H1 (cell line): Measurements from ENCODE around the gene CACNB2. TPM values are rescaled to one million over a fixed set of nuclear protein-coding genes. Genes with fewer than 3 reads are reported as not detected.

ENCODE experiments used
- CTCF ChIA-PET: fragments of 300-600 bp; sonication (Branson Sonifier 250); formaldehyde crosslinking; loops from one replicate; lab custom pipeline; 2021; ENCODE audit not compliant: partially characterized antibody; lab: Charles Lee
- POLR2A ChIA-PET: fragments of 300-600 bp; sonication (Branson Sonifier 250); formaldehyde crosslinking; loops from one replicate; lab custom pipeline; 2021; ENCODE audit warnings: inconsistent platforms; ENCODE audit not compliant: partially characterized antibody; lab: Charles Lee
- DNase-seq, 2 experiments: peaks; one replicate each; pipeline versions ENCODE4 v3.0.0 to v3.0.0-alpha.2; 2010 to 2022; ENCODE audit warnings: low spot score in 2 of 2, low read depth in 1 of 2, mixed read lengths in 1 of 2
- FAIRE-seq: peaks from 2 replicates; lab custom pipeline; 2011; peaks lifted over from hg19 to GRCh38; lab: Jason Lieb, UNC
- H2AFZ ChIP-seq: 2 replicates; pipeline ENCODE4 v1.8.1; 2012; ENCODE audit warnings: low read length, inconsistent platforms
- H2AK5ac ChIP-seq: 2 replicates; pipeline ENCODE4 v1.6.1; 2013; ENCODE audit warnings: low read depth, low read length
- H2BK120ac ChIP-seq: replicated peaks from 2 replicates; pipeline ENCODE3; 2013; ENCODE audit warnings: low read depth, low read length, inconsistent platforms
- H2BK12ac ChIP-seq: 2 replicates; pipeline ENCODE4 v1.6.1; 2013; ENCODE audit warnings: low read depth, low read length
- H2BK15ac ChIP-seq: 2 replicates; pipeline ENCODE4 v1.6.1; 2013; ENCODE audit warnings: low read length
- H2BK20ac ChIP-seq: 2 replicates; pipeline ENCODE4 v1.6.1; 2013; ENCODE audit warnings: low read length
- H2BK5ac ChIP-seq: 2 replicates; pipeline ENCODE4 v1.6.1; 2013; ENCODE audit warnings: low read depth, low read length
- H3K14ac ChIP-seq: 2 replicates; pipeline ENCODE4 v1.6.1; 2013; ENCODE audit warnings: inconsistent platforms; ENCODE audit not compliant: insufficient read length
- H3K18ac ChIP-seq: 2 replicates; pipeline ENCODE4 v1.6.1; 2013; ENCODE audit warnings: low read length; ENCODE audit errors: extremely low read depth
- H3K23ac ChIP-seq: 2 replicates; pipeline ENCODE4 v1.6.1; 2013; ENCODE audit warnings: inconsistent platforms; ENCODE audit not compliant: insufficient read length
- H3K23me2 ChIP-seq: 2 replicates; pipeline ENCODE4 v1.6.1; 2013; ENCODE audit warnings: low read depth, low read length
- H3K27ac ChIP-seq: 2 replicates; pipeline ENCODE4 v1.6.1; 2011; ENCODE audit warnings: low read depth, low read length, inconsistent platforms
- H3K27me3 ChIP-seq, 4 experiments: replicated peaks in 1 of 4; 1 replicate in 1 of 4; 2 replicates in 3 of 4; pipeline versions ENCODE4 v1.6.1 to v1.8.1; 2011 to 2013; ENCODE audit warnings: low read length in 3 of 4, mild to moderate bottlenecking in 3 of 4, inconsistent platforms in 2 of 4, mixed read lengths in 2 of 4, moderate library complexity in 1 of 4; ENCODE audit not compliant: control insufficient read depth in 3 of 4, insufficient read depth in 3 of 4; ENCODE audit errors: extremely low read depth in 1 of 4
- H3K36me3 ChIP-seq, 4 experiments: 2 replicates each; pipeline versions ENCODE4 v1.6.1 to v1.8.1; 2011 to 2013; ENCODE audit warnings: mild to moderate bottlenecking in 4 of 4, low read length in 3 of 4, moderate library complexity in 2 of 4, control low read depth in 1 of 4, inconsistent platforms in 1 of 4; ENCODE audit not compliant: insufficient read depth in 4 of 4, control insufficient read depth in 2 of 4
- H3K4ac ChIP-seq: replicated peaks from 2 replicates; pipeline ENCODE3; 2013; ENCODE audit warnings: low read length, low read depth, mixed read lengths, inconsistent platforms; ENCODE audit not compliant: insufficient read length
- H3K4me1 ChIP-seq, 4 experiments: replicated peaks in 1 of 4; 1 replicate in 1 of 4; 2 replicates in 3 of 4; pipeline versions ENCODE4 v1.6.1 to v1.8.1; 2011 to 2013; ENCODE audit warnings: low read length in 3 of 4, inconsistent platforms in 2 of 4, mixed read lengths in 1 of 4; ENCODE audit not compliant: insufficient read depth in 4 of 4, control insufficient read depth in 3 of 4
- H3K4me2 ChIP-seq, 2 experiments: 2 replicates each; pipeline versions ENCODE4 v1.6.1 to v1.8.1; 2011 to 2013; ENCODE audit warnings: low read depth in 2 of 2, low read length in 2 of 2, control low read depth in 1 of 2, inconsistent platforms in 1 of 2, mild to moderate bottlenecking in 1 of 2; ENCODE audit not compliant: insufficient read depth in 1 of 2
- H3K4me3 ChIP-seq, 4 experiments: fragments of 200-600, 300-600 bp in 1 of 4; sonication (generic), shearing (Covaris generic), sonication (Bioruptor Twin) in 1 of 4; 2 replicates each; pipeline versions ENCODE4 v1.5.1 to v1.8.1; 2011 to 2016; ENCODE audit warnings: low read length in 4 of 4, low read depth in 3 of 4, control low read depth in 2 of 4, inconsistent platforms in 2 of 4, mild to moderate bottlenecking in 2 of 4, mixed read lengths in 1 of 4, moderate library complexity in 1 of 4; ENCODE audit not compliant: insufficient read depth in 2 of 4; ENCODE audit errors: extremely low read depth in 1 of 4
- H3K56ac ChIP-seq: replicated peaks from 2 replicates; pipeline ENCODE3; 2013; ENCODE audit warnings: low read depth, mild to moderate bottlenecking, mixed read lengths, low read length, inconsistent platforms; ENCODE audit not compliant: insufficient read length
- H3K79me1 ChIP-seq: 2 replicates; pipeline ENCODE4 v1.6.1; 2013; ENCODE audit warnings: low read depth, low read length, control low read depth
- H3K79me2 ChIP-seq, 2 experiments: 2 replicates each; pipeline versions ENCODE4 v1.6.1 to v1.8.1; 2012 to 2013; ENCODE audit warnings: low read length in 2 of 2, mild to moderate bottlenecking in 2 of 2, inconsistent platforms in 1 of 2; ENCODE audit not compliant: insufficient read depth in 2 of 2, control insufficient read depth in 1 of 2
- H3K9ac ChIP-seq, 4 experiments: replicated peaks in 1 of 4; 1 replicate in 1 of 4; 2 replicates in 3 of 4; pipeline versions ENCODE4 v1.6.1 to v1.8.1; 2011 to 2013; ENCODE audit warnings: low read depth in 3 of 4, low read length in 3 of 4, control low read depth in 2 of 4, mild to moderate bottlenecking in 2 of 4, moderate library complexity in 2 of 4, inconsistent platforms in 1 of 4; ENCODE audit errors: extremely low read depth in 1 of 4
- H3K9me3 ChIP-seq, 2 experiments: 2 replicates each; pipeline versions ENCODE4 v1.6.1 to v1.8.1; 2012 to 2013; ENCODE audit warnings: mild to moderate bottlenecking in 2 of 2, moderate library complexity in 2 of 2, control low read depth in 1 of 2, inconsistent platforms in 1 of 2, low read depth in 1 of 2, low read length in 1 of 2, mixed read lengths in 1 of 2; ENCODE audit not compliant: insufficient read depth in 2 of 2
- H4K20me1 ChIP-seq, 2 experiments: replicated peaks in 1 of 2; 2 replicates each; pipeline versions ENCODE3 to v1.8.1; 2011 to 2013; ENCODE audit warnings: inconsistent platforms in 2 of 2, low read length in 2 of 2, mild to moderate bottlenecking in 1 of 2; ENCODE audit not compliant: insufficient read depth in 2 of 2, control insufficient read depth in 1 of 2
- H4K5ac ChIP-seq: 2 replicates; pipeline ENCODE4 v1.6.1; 2013; ENCODE audit warnings: low read length, low read depth, mixed read lengths, inconsistent platforms; ENCODE audit not compliant: insufficient read length
- H4K8ac ChIP-seq: 2 replicates; pipeline ENCODE4 v1.8.0; 2013; ENCODE audit warnings: mild to moderate bottlenecking, moderate library complexity, low read length, inconsistent platforms; ENCODE audit not compliant: insufficient read depth; ENCODE audit errors: extremely low read depth
- H4K91ac ChIP-seq: replicated peaks from 2 replicates; pipeline ENCODE3; 2013; ENCODE audit warnings: low read length, mixed read lengths, inconsistent platforms; ENCODE audit not compliant: insufficient read length
- BACH1 ChIP-seq: IDR thresholded peaks from 2 replicates; pipeline ENCODE4 v1.6.1; 2012; ENCODE audit warnings: low read length, improper control_type of control experiment
- CEBPB ChIP-seq: IDR thresholded peaks from 2 replicates; pipeline ENCODE4 v1.6.1; 2012; ENCODE audit warnings: low read depth, low read length
- HDAC6 ChIP-seq: IDR thresholded peaks from one replicate; pipeline ENCODE4 v1.7.1; 2012; ENCODE audit warnings: low read depth, mild to moderate bottlenecking, inconsistent platforms, low read length, moderate library complexity
- JUND ChIP-seq: IDR thresholded peaks from 2 replicates; pipeline ENCODE4 v1.6.1; 2011; ENCODE audit warnings: mild to moderate bottlenecking, improper control_type of control experiment, low read length
- NRF1 ChIP-seq: IDR thresholded peaks from 2 replicates; pipeline ENCODE4 v1.6.1; 2011; ENCODE audit warnings: mild to moderate bottlenecking, low read depth, low read length, improper control_type of control experiment
- POLR2AphosphoS5 ChIP-seq: IDR thresholded peaks from 2 replicates; pipeline ENCODE4 v1.6.1; 2011; ENCODE audit warnings: low read depth, low read length
- RBBP5 ChIP-seq: IDR thresholded peaks from 2 replicates; pipeline ENCODE4 v1.7.1; 2012; ENCODE audit warnings: low read depth, mild to moderate bottlenecking, inconsistent platforms, low read length, moderate library complexity, borderline replicate concordance
- RXRA ChIP-seq: IDR thresholded peaks from 2 replicates; pipeline ENCODE4 v1.6.1; 2011; ENCODE audit warnings: low read depth, mild to moderate bottlenecking, low read length, moderate library complexity; ENCODE audit not compliant: insufficient read depth
- SAP30 ChIP-seq: fragments of 300-600 bp; sonication (generic); IDR thresholded peaks from 2 replicates; pipeline ENCODE4 v1.7.1; 2012; ENCODE audit warnings: low read length, moderate library complexity, mild to moderate bottlenecking, inconsistent platforms; ENCODE audit not compliant: insufficient read depth, insufficient replicate concordance
- TAF1 ChIP-seq: IDR thresholded peaks from 2 replicates; pipeline ENCODE4 v1.6.1; 2011; ENCODE audit warnings: mild to moderate bottlenecking, low read depth, low read length
- TBP ChIP-seq: IDR thresholded peaks from 2 replicates; pipeline ENCODE4 v1.6.1; 2011; ENCODE audit warnings: low read depth, low read length, improper control_type of control experiment
- YY1 ChIP-seq: IDR thresholded peaks from 2 replicates; pipeline ENCODE4 v1.6.1; 2011; ENCODE audit warnings: low read depth, mild to moderate bottlenecking, low read length
- WGBS, 2 experiments: shearing (Covaris generic) in 1 of 2; methylation state at CpG; one replicate each; pipeline versions ENCODE4 v1.1.6 to v1.1.7; 2013 to 2015; ENCODE audit warnings: low lambda C conversion rate in 2 of 2, mixed read lengths in 2 of 2, inconsistent platforms in 1 of 2, low coverage in 1 of 2, missing lambda C conversion rate in 1 of 2; ENCODE audit not compliant: insufficient replicate concordance in 2 of 2, insufficient coverage in 1 of 2, insufficient read length in 1 of 2; ENCODE audit errors: extremely low coverage in 1 of 2, missing lambda C conversion rate in 1 of 2; 5-methylcytosine and 5-hydroxymethylcytosine counted together
- polyA plus RNA-seq, 7 experiments: library from polyadenylated mRNA; depleted of rRNA in 3 of 7; stranded (reverse) in 5 of 7; unstranded in 2 of 7; fragments of >200 nt in 5 of 7; fragments of 200-250 nt in 2 of 7; gene quantifications; 1 replicate in 5 of 7; 2 replicates in 1 of 7; 4 replicates in 1 of 7; pipeline versions ENCODE4 v1.2.1 to v1.2.3, GENCODE V29; 2011 to 2013; ENCODE audit warnings: missing spikeins in 2 of 7, mixed read lengths in 2 of 7
- total RNA-seq: library from RNA; stranded (reverse); fragmentation: NEBNext Ultra II Directional; extraction: Animal tissue kit (Norgen Biotek cat#: 25700); gene quantifications from 2 replicates; pipeline ENCODE4 v1.2.1, GENCODE V29; 2021
- TF ChIP-seq, protein P1 (sequence below), 3 experiments: IDR thresholded peaks; 1 replicate in 2 of 3; 2 replicates in 1 of 3; pipeline versions ENCODE4 v1.5.1 to v1.6.1; 2011; ENCODE audit warnings: low read length in 3 of 3, mild to moderate bottlenecking in 3 of 3, inconsistent platforms in 2 of 3, low read depth in 1 of 3, moderate library complexity in 1 of 3; ENCODE audit not compliant: insufficient read depth in 1 of 3; ENCODE audit errors: control extremely low read depth in 1 of 3

Gene CACNB2
- total and polyA plus RNA-seq, 2 of the 8 experiments (the other 6 are each of a cell fraction or from before 2014, with no cell fraction given), result 2.4 to 3.2 TPM

DNA sequence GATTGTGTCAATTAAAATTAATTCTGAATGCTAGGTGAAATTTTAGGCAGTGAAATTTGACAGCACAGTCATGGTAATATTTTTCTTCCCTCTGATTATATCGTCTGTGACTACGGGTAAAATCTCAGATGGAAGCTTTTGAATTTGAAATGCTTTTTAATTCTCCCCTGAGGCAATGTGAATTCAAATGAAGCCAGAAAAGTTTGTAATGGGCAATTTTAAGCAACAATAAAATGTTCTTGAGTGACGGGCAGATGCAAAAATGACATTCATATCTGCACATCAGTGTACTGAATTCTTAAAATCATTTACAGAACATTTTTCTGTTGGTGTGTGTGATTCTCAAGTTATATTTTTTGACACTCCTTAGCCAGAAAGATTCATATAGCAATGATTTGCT lies 376.6 kb downstream of the CACNB2 start:
- no peak overlapping the region for H3K27ac ChIP-seq
- no peak overlapping the region for H3K4me2 ChIP-seq
- no peak overlapping the region for H2AFZ ChIP-seq
- no peak overlapping the region for H4K91ac ChIP-seq
- H2BK120ac ChIP-seq, result no peak overlapping the region
- H3K4me1 ChIP-seq, result no peaks in the 10 kb centered on the region
- no peaks in the 10 kb centered on the region for H3K79me2 ChIP-seq
- H2BK20ac ChIP-seq, result no peak overlapping the region
- no peaks in the 10 kb centered on the region for H3K79me1 ChIP-seq
- ChIA-PET POLR2A (interaction anchor here (1.3 kb wide), 1 partner anchor 12 kb away, joined by 3 read pairs; no protein-coding TSS in a partner anchor), CTCF (no interaction called here)
- H3K4me3 ChIP-seq, result no peak overlapping the region
- no peak overlapping the region for H3K18ac ChIP-seq
- H4K8ac ChIP-seq, result no peak overlapping the region
- no peaks in the 10 kb centered on the region for H4K20me1 ChIP-seq
- H3K36me3 ChIP-seq, result no peaks in the 10 kb centered on the region
- no peak overlapping the region for H3K9ac ChIP-seq
- WGBS, 2 experiments, result 83% methylated on average over 3 of the region's 3 CpGs; no CpG with 5 or more reads in 1 of the 2 experiments
- H3K9me3 ChIP-seq, result no peaks in the 10 kb centered on the region
- no peak for FAIRE-seq
- TF ChIP-seq JUND (no peak), RBBP5 (no peak), YY1 (no peak), POLR2AphosphoS5 (no peak), CEBPB (no peak), NRF1 (no peak), TAF1 (no peak), HDAC6 (no peak), TBP (no peak), SAP30 (no peak), BACH1 (no peak), RXRA (no peak)
- TF ChIP-seq, protein P1, sequence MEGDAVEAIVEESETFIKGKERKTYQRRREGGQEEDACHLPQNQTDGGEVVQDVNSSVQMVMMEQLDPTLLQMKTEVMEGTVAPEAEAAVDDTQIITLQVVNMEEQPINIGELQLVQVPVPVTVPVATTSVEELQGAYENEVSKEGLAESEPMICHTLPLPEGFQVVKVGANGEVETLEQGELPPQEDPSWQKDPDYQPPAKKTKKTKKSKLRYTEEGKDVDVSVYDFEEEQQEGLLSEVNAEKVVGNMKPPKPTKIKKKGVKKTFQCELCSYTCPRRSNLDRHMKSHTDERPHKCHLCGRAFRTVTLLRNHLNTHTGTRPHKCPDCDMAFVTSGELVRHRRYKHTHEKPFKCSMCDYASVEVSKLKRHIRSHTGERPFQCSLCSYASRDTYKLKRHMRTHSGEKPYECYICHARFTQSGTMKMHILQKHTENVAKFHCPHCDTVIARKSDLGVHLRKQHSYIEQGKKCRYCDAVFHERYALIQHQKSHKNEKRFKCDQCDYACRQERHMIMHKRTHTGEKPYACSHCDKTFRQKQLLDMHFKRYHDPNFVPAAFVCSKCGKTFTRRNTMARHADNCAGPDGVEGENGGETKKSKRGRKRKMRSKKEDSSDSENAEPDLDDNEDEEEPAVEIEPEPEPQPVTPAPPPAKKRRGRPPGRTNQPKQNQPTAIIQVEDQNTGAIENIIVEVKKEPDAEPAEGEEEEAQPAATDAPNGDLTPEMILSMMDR (IDR thresholded peaks at IDR 0.05; ENCODE audit: control extremely low read depth in 1 of 3, insufficient read depth in 1 of 3, low read depth in 1 of 3, low read length in 3 of 3), result no peak
- H3K14ac ChIP-seq, result no peak overlapping the region
- no peaks in the 10 kb centered on the region for H3K27me3 ChIP-seq
- no peaks in the 10 kb centered on the region for H3K23me2 ChIP-seq
- no peak overlapping the region for H2AK5ac ChIP-seq
- no peak overlapping the region for H3K4ac ChIP-seq
- no peak overlapping the region for H2BK15ac ChIP-seq
- no peak overlapping the region for H3K56ac ChIP-seq
- H3K23ac ChIP-seq, result no peak overlapping the region
- no peak overlapping the region for H4K5ac ChIP-seq
- H2BK5ac ChIP-seq, result no peak overlapping the region
- no peak overlapping the region for H2BK12ac ChIP-seq
- no peak for DNase-seq
